ENCODE results near the gene ANKRD31. TPM values are rescaled to one million over a fixed set of nuclear protein-coding genes. Genes with fewer than 3 reads are reported as not detected.
"Not testable (repeated sequence)": the region's sequence is repeated elsewhere in the genome, so short reads cannot be mapped to it uniquely, and the experiment has no call there.

Gene ANKRD31
- total RNA-seq, 1 experiment from 2014 or later, result 0.28 TPM

DNA sequence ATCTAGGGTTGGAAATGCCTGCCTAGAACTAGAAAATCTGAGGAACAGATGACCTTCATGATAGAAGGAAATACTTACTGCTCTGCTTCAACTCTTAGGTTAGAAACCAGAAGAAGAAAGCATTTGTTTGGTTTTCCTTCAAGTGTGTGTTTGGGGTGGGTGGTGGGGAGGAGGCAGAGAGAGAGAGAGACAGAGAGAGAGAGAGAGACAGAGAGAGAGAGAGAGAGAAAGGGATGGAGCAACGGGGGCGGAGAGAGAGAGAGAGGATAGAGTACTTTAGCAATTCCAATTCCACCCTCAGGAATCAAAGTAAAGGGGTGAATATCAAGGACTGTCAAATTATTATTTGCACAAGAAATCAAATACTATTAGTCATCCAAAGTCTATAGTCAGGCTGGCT lies 155.2 kb downstream of the ANKRD31 start:
- TF ChIP-seq, protein P1, sequence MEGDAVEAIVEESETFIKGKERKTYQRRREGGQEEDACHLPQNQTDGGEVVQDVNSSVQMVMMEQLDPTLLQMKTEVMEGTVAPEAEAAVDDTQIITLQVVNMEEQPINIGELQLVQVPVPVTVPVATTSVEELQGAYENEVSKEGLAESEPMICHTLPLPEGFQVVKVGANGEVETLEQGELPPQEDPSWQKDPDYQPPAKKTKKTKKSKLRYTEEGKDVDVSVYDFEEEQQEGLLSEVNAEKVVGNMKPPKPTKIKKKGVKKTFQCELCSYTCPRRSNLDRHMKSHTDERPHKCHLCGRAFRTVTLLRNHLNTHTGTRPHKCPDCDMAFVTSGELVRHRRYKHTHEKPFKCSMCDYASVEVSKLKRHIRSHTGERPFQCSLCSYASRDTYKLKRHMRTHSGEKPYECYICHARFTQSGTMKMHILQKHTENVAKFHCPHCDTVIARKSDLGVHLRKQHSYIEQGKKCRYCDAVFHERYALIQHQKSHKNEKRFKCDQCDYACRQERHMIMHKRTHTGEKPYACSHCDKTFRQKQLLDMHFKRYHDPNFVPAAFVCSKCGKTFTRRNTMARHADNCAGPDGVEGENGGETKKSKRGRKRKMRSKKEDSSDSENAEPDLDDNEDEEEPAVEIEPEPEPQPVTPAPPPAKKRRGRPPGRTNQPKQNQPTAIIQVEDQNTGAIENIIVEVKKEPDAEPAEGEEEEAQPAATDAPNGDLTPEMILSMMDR (IDR thresholded peaks at IDR 0.05; ENCODE audit: unreplicated experiment), result no peak
- DNase-seq (ENCODE audit: unreplicated experiment), result no peak
- no TSS peak for BruUV-seq (replicated peaks)
- Mint-ChIP-seq H3K27me3 (ENCODE audit: insufficient read depth, unreplicated experiment) (no peaks in the 10 kb centered on the region), H3K4me3 (ENCODE audit: unreplicated experiment) (no peak overlapping the region), H3K9me3 (ENCODE audit: unreplicated experiment) (no peaks in the 10 kb centered on the region), H3K27ac (ENCODE audit: low read depth, unreplicated experiment) (no peak overlapping the region), H3K36me3 (ENCODE audit: insufficient read depth, unreplicated experiment) (no peaks in the 10 kb centered on the region), H3K4me1 (ENCODE audit: insufficient read depth, unreplicated experiment) (no peaks in the 10 kb centered on the region)
- intact Hi-C loops (cut with micrococcal nuclease), result no loop called here
- CTCF ChIA-PET, result interaction anchor here (1.6 kb wide), 1 partner anchor 10 kb away, joined by 6 read pairs; no protein-coding TSS in a partner anchor
- POLR2A ChIA-PET, result interaction anchor here (0.6 to 0.7 kb wide), 2 partner anchors 14 to 390 kb away, joined by 3 read pairs; no protein-coding TSS in a partner anchor

DNA sequence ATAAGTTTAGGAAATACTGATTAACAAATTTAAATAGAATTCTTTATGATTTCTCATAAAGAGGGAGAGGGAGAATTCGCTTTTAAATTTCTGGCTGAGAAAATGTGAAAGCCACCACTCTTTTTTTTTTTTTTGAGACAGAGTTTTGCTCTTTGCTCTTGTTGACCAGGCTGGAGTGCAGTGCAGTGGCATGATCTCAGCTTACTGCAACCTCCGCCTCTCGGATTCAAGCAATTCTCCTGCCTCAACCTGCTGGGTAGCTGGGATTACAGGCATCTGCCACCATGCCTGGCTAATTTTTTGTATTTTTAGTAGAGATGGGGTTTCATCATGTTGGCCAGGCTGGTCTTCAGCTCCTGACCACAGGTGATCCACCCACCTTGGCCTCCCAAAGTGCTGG lies 157.3 kb downstream of the ANKRD31 start:
- H3K4me1 Mint-ChIP-seq (ENCODE audit: insufficient read depth, unreplicated experiment); H3K27me3 Mint-ChIP-seq (ENCODE audit: insufficient read depth, unreplicated experiment); CTCF ChIA-PET; H3K27ac Mint-ChIP-seq (ENCODE audit: low read depth, unreplicated experiment); DNase-seq (ENCODE audit: unreplicated experiment); intact Hi-C loops (cut with micrococcal nuclease); H3K4me3 Mint-ChIP-seq (ENCODE audit: unreplicated experiment); H3K9me3 Mint-ChIP-seq (ENCODE audit: unreplicated experiment); BruUV-seq (replicated peaks); H3K36me3 Mint-ChIP-seq (ENCODE audit: insufficient read depth, unreplicated experiment): not testable (repeated sequence)
- POLR2A ChIA-PET, result interaction anchor here (0.6 to 0.7 kb wide), 2 partner anchors 585 to 597 kb away, joined by 3 read pairs; no protein-coding TSS in a partner anchor

DNA sequence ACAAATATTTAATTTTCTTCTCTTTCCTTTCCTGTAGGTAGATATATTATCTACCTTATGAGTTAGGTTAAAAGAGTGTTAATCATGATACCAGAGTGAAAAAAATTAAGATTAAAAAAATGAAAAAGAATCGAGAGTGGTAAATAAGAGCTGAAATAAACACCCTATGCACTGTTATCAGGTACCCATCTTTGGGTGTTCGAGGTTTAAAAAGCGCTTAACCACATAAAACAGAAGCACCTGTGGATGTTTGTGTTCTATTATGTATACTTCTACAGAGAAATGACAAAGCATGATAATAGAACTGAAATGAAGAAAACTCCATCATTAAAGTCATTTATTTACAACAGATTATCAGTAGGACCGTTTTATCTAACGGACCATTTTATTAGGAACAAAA lies 158.7 kb downstream of the ANKRD31 start:
- intact Hi-C loops (cut with micrococcal nuclease), result no loop called here
- ChIA-PET POLR2A (interaction anchor here (1.0 kb wide), 1 partner anchor 18 kb away, joined by 3 read pairs; no protein-coding TSS in a partner anchor), CTCF (no interaction called here)
- no peak for DNase-seq (ENCODE audit: unreplicated experiment)
- TF ChIP-seq, protein P1 (IDR thresholded peaks at IDR 0.05; ENCODE audit: unreplicated experiment), result no peak
- no peak overlapping the region for H3K27ac Mint-ChIP-seq (ENCODE audit: low read depth, unreplicated experiment)
- H3K36me3 Mint-ChIP-seq (ENCODE audit: insufficient read depth, unreplicated experiment), result no peaks in the 10 kb centered on the region
- H3K9me3 Mint-ChIP-seq (ENCODE audit: unreplicated experiment), result no peaks in the 10 kb centered on the region
- BruUV-seq (replicated peaks), result no TSS peak
- H3K27me3 Mint-ChIP-seq (ENCODE audit: insufficient read depth, unreplicated experiment), result no peaks in the 10 kb centered on the region
- no peaks in the 10 kb centered on the region for H3K4me1 Mint-ChIP-seq (ENCODE audit: insufficient read depth, unreplicated experiment)
- H3K4me3 Mint-ChIP-seq (ENCODE audit: unreplicated experiment), result no peak overlapping the region

DNA sequence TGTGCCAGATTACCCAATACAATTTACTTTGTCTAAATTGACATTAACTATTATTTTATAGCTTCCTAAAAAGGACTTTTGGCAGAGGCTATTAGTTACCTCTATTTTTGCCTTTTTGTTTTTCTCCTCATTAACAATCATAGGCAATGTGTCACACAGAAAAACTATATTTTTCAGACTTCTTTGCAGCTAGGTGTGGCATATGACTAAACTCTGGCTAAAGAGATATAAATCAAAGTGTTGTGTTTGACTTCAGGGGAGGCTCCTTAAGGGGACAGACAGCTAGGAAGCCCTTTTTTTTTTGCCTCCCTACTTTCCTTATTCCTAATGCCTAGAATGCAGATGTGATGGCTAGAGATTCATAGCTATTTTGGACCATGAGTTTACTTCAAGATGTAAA lies 164.6 kb downstream of the ANKRD31 start:
- Mint-ChIP-seq H3K36me3 (ENCODE audit: insufficient read depth, unreplicated experiment) (no peaks in the 10 kb centered on the region), H3K9me3 (ENCODE audit: unreplicated experiment) (no peaks in the 10 kb centered on the region), H3K27ac (ENCODE audit: low read depth, unreplicated experiment) (no peak overlapping the region), H3K27me3 (ENCODE audit: insufficient read depth, unreplicated experiment) (no peaks in the 10 kb centered on the region), H3K4me1 (ENCODE audit: insufficient read depth, unreplicated experiment) (peaks cover 8% of the 10 kb centered on the region), H3K4me3 (ENCODE audit: unreplicated experiment) (no peak overlapping the region)
- BruUV-seq (replicated peaks), result no TSS peak
- TF ChIP-seq, protein P1 (IDR thresholded peaks at IDR 0.05; ENCODE audit: unreplicated experiment), result no peak
- DNase-seq (ENCODE audit: unreplicated experiment), result no peak
- ChIA-PET POLR2A (interaction anchor here (0.6 to 1.8 kb wide), 6 partner anchors 17 to 1845 kb away, joined by 3 to 7 read pairs (median 4); partner anchors contain the start of gene HMGCR), CTCF (interaction anchor here (0.6 to 1.8 kb wide), 3 partner anchors 9 to 18 kb away, joined by 3 to 7 read pairs (median 3); no protein-coding TSS in a partner anchor)
- intact Hi-C loops (cut with micrococcal nuclease), result no loop called here
